HG03097 (cell line): Measurements from ENCODE around the gene GALNT12.

Source experiments
- ATAC-seq: cut with Tn5 transposase; IDR thresholded peaks from one replicate; pipeline ENCODE4 v1.9.1; 2021; ENCODE audit not compliant: unreplicated experiment, low FRiP score

Gene GALNT12, protein sequence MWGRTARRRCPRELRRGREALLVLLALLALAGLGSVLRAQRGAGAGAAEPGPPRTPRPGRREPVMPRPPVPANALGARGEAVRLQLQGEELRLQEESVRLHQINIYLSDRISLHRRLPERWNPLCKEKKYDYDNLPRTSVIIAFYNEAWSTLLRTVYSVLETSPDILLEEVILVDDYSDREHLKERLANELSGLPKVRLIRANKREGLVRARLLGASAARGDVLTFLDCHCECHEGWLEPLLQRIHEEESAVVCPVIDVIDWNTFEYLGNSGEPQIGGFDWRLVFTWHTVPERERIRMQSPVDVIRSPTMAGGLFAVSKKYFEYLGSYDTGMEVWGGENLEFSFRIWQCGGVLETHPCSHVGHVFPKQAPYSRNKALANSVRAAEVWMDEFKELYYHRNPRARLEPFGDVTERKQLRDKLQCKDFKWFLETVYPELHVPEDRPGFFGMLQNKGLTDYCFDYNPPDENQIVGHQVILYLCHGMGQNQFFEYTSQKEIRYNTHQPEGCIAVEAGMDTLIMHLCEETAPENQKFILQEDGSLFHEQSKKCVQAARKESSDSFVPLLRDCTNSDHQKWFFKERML

DNA sequence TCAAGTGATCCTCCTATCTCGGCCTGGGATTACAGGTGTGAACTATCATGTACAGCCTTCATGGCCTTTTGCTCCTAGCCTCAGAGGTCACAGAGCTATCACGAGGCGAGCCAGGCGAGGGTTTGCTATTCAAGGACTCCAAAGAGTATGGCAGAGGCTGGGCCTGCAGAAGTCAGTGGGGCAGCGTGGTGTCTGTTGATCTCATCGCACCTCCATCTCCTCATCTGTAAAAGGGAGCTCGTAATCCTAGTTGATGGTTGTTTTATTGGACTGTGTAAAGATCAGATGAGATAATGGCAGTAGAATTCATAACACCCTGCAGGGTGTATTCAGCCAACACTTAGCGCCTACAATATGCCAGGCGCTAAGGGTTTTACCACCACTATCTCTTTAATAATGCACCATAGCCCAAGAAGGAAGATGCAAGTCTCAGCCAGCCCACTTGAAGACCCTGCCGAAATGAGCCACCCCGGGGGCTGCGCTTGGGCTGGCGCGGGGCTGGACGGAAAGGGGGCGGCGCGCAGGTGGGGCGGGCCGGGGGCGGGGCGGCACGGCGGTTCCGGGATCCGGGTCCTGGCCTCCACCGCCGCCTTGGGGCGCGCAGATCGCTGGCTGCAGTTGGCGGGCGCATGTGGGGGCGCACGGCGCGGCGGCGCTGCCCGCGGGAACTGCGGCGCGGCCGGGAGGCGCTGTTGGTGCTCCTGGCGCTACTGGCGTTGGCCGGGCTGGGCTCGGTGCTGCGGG lies at the start of gene GALNT12:
GALNT12 (plus strand) TSS at position 601 of the 744 bp plus-strand sequence; CDS start at position 630, 29 bp downstream.
- ATAC-seq, result no peak

- no peak for ATAC-seq
Observed at GRCh38 chr9:98760231-98760630, 47.2 kb upstream of the GALNT12 start.

DNA sequence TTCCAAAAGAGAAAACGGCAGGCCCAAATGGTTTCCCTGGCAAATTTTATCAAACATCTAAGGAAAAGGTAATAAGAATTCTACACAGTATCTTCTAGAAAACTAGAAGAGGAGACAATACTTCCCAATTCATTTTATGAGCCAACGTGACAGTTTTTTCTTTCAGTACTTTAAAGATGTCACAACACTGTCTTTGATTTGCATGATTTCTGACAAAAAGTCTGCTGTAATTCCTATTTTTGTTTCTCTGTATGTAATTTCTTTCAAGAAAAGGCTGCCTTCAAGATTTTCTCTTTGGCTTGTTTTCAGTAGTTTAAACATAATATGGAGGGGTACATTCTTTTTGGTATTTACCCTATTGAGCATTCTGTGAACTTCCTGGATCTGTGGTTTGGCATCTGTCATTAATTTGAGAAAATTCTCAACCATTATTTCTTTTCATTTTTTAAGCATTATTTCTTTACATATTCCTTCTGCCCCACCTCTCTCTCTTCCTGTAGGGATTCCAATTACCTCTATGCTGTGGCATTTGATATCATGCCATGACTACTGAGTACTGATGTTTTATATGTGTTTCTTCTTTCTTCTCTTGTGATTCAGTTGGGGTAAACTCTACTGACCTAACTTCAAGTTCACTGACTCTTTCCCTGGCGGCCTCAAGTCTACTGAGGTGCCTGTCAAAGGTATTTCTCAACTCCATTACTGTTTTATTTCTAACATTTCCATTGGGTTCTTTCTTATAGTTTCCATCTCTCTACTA lies 43.3 kb upstream of the GALNT12 start:
- ATAC-seq, result no peak

GRCh38 chr9:98765256-98765655 lies 42.2 kb upstream of the GALNT12 start:
- ATAC-seq, result no peak

DNA sequence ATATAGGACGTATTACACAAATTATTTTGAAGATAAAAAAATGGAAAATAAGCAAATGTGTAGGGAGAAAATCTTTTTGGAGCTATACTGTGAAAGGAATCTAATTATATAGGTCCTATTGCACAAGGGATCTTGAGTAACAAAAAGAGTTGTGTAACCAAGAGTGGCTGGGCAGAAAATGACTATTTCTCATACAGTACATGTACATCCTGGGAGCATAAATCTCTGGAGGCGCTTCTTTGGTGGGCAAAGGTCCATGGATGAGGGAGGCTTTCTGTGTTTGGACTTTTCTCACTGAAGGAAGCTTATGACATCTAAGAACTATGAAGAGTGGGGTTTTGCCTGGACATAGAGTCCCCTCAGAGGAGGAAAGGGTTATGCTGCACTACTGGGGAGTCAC lies 40.9 kb upstream of the GALNT12 start:
- ATAC-seq, result no peak

DNA sequence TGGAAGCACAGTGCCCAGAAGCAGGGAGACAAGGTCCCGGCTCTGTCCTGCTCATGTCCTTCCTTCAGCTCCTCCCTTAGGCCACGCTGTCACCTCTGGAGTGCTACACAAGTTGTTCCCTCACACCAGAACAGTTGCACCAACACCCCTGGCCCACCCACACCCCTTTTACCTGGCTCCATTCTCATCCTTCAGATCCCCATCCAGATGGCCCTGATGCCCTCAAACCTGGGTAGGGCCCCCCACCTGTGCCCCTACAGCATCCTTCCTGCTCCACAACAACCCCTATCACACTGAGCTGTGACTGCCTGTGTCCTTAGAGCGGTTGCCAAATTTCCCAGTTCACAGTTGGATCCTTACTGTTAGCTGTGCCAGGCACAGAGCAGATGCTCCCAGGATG lies 40.3 kb upstream of the GALNT12 start:
- no peak for ATAC-seq

DNA sequence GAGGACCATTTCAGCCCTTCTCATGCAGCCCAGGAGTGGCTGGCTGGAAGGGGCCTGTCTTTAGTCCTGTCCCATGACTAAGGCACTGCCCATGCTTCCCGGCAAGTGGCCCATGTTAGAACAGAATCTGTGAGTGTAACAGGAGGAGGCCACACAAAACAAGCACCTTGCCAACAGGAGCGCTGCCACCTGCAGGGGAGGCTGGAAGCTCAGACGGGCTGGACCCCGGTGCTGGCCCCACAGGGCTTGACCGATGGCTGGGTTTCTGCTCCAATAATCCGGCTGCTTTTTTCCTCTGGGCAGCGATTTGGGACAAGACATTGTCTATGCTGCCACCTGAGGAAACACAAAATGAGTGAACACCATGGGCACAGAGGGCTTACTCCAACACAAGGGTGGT lies 39.6 kb upstream of the GALNT12 start:
- no peak for ATAC-seq

GRCh38 chr9:98768344-98768743 lies 39.1 kb upstream of the GALNT12 start:
- no peak for ATAC-seq

- no peak for ATAC-seq
Observed at GRCh38 chr9:98770717-98771116, 36.8 kb upstream of the GALNT12 start.

GRCh38 chr9:98771209-98771874 lies 36.1 kb upstream of the GALNT12 start:
- no peak for ATAC-seq

GRCh38 chr9:98772364-98773155 lies 34.9 kb upstream of the GALNT12 start:
- no peak for ATAC-seq

GRCh38 chr9:98773721-98774120 lies 33.7 kb upstream of the GALNT12 start:
- ATAC-seq, result no peak

- no peak for ATAC-seq
Observed at GRCh38 chr9:98774746-98775145, 32.7 kb upstream of the GALNT12 start.

DNA sequence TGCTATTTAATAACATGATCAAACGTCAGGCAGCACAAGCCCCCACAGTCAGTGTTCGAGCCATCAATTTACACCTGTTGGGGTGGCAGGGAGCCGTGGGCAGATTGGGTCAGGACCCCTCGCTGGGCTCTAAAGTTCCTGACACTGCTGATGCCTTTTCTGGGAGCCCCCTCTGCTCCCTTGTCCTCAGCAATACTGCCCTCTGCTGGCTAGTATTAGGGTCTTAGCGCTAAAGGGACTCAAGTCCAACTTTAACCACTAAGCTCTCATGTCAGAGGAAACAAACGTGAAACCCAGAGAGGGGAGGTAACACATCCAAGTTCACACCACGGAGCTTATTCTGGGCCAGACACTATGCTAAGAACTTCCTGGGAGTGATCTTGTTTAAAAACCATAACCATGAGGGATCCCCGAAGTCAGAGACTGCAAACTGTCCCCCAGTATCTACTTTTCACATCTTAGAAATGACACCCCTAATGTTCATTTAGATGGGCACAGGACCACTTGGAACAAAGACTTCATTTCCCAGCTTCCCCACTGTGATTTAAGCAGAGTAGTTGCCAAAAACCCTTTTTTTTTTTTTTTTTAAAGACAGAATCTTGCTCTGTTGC lies 31.5 kb upstream of the GALNT12 start:
- ATAC-seq, result no peak

GRCh38 chr9:98777618-98778017 lies 29.9 kb upstream of the GALNT12 start:
- no peak for ATAC-seq

- no peak for ATAC-seq
Observed at GRCh38 chr9:98778251-98778650, 29.2 kb upstream of the GALNT12 start.

DNA sequence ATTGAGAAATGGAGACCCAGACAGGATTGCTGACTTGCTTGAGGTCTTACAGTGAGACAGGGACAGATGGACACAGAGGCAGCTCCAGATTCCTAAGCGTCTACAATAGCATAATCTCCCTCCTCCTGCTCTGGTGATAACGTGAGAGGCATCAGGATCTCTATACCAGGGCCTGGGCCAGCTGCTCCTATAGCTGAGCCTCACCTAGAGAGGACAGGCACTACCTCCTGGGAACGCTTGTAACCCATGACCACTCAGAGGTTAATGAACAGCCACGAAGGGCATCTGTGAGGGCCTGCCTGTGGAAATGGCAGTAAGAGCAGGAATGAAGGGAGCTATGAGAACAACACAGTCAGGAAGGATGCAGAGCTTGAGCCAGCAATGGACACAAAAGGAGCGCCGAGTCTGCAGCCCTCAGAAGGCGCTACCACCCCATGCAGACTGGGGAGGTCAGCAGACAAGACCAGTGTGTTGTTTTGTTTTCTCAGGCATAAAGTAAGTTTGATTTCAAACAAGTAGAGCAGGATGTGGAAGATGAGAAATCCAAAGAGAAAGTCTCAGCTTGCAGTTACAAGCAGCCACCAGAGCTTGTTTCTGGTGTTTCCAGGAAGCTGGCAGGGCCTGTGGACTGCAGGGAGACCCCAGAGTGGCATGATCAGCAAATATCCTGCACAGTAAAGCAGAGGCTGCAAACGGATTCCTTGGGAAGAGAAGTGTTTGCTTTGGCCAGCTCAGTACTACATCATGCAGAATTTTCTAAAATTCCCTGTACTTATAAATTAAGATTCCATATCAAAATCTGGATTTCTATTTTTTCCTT lies 28.5 kb upstream of the GALNT12 start:
- ATAC-seq, result no peak

DNA sequence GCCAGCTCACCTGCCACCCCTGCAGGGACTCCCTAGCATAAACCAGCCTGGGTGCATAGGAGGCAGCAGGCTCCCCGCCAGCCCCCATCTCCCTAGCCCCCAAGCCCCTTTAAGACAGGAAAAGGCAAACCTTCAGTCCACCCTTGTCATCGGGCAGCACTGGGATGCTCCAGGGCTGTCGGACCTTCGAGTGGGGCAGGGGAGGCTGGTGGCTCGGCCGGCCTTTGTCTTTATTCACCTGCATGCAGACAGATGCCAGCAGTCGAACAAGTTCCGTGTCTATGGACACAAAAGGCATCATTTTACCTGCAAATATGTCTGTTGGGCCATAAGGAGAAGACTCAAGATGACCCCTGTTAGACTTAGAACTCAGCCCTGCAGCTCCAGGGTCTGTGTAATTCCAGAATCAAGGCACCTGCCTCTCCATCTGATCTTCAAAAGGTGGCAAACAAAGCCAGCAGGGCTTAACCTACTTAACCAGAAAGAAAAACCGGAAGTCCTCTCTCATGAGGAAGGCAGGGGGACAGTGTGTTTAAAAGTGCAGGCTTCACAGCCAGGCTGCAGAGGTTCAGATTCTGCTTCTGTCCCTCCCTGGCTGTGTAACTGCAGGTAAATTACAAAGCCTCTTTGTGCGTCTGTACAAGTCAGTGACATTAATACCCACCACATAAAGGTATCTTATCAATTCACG lies 27.3 kb upstream of the GALNT12 start:
- ATAC-seq, result no peak
